GM13977 (cell line): ENCODE measurements around the gene LDAH.

Experiments
- DNase-seq: peaks from one replicate; pipeline ENCODE4 v3.0.0; 2012; ENCODE audit warnings: low spot score
- CTCF ChIP-seq: IDR thresholded peaks from 2 replicates; pipeline ENCODE4 v1.5.1; 2012; ENCODE audit warnings: mild to moderate bottlenecking, control low read depth; ENCODE audit not compliant: insufficient read depth; ENCODE audit errors: extremely low read depth, missing control alignments
- in situ Hi-C: fragments of 300-500 bp; cut with MboI; formaldehyde crosslinking; loops from one replicate; pipeline ENCODE4 v1.12.0; 2022; ENCODE audit warnings: low sequenced_read_pairs, low pct_unique_long_range_greater_than_20kb, mixed read lengths, inconsistent platforms; ENCODE audit not compliant: unreplicated experiment

LDAH gene

GRCh38 chr2:20676353-20677215 is 146.3 kb downstream of the LDAH start:
- in situ Hi-C loops = no loop called here
- peak; percentile 15 for TF ChIP-seq CTCF
- peak; percentile 62 for DNase-seq

- no peak for TF ChIP-seq CTCF
- DNase-seq = peak; percentile 60
- in situ Hi-C loops = no loop called here
These were observed 147.1 kb downstream of the LDAH start for GRCh38 chr2:20675701-20676352.

GRCh38 chr2:20674974-20675679 is 147.8 kb downstream of the LDAH start:
- DNase-seq = peak; percentile 12
- in situ Hi-C loops = no loop called here
- no peak for TF ChIP-seq CTCF

GRCh38 chr2:20674309-20674965 is 148.5 kb downstream of the LDAH start:
- in situ Hi-C loops = no loop called here
- TF ChIP-seq CTCF = no peak
- DNase-seq = peak; percentile 15

- in situ Hi-C loops = no loop called here
- peak; percentile 22 for DNase-seq
These were observed 149.1 kb downstream of the LDAH start for GRCh38 chr2:20673686-20674308.

More at GRCh38 chr2:20673686-20674308, 149.1 kb downstream of the LDAH start:
- TF ChIP-seq CTCF = no peak
